OCI-LY7 (cell line): ENCODE data around the gene HYI.

Experiments used
- CTCF ChIP-seq: fragments of 200-600 bp; sonication (generic); conservative IDR thresholded peaks from 2 replicates; pipeline ENCODE4 v1.5.1; 2014; ENCODE audit warnings: mild to moderate bottlenecking, antibody characterized with exemption, low read length, moderate library complexity, mixed read lengths
- EZH2phosphoT487 ChIP-seq: fragments of 200-600 bp; sonication (generic); IDR thresholded peaks from 2 replicates; pipeline ENCODE4 v1.6.1; 2018; ENCODE audit warnings: low read depth, borderline replicate concordance, mild to moderate bottlenecking, mixed run types, antibody characterized with exemption, low read length, moderate library complexity, mixed read lengths

DNA sequence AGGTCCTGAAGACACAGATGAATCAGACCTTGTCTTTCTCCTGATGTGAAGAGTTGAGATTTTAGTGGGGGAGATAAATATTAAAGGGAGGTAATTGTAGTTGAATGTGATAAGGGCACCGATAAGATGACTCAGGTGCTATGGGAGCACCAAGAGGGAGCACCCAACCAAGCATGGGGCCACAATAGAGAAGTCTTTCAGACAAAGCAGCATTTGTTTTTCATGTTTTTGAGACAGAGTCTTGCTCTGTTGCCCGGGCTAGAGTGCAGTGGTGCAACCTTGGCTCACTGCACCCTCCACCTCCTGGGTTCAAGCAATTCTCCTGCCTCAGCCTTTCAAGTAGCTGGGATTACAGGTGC is 47.9 kb downstream of the HYI start:
- TF ChIP-seq CTCF (no peak), EZH2phosphoT487 (no peak)
